Measurements from ENCODE around the gene SLC38A8. TPM values are rescaled to one million over a fixed set of nuclear protein-coding genes. Genes with fewer than 3 reads are reported as not detected.
A peak's percentile ranks its signal among the peaks of the same experiment; 100 is the strongest.

Gene SLC38A8
- not detected for polyA plus RNA-seq (2013, experiment 1 of 2; ENCODE audit: insufficient read length)
- not detected for polyA plus RNA-seq (2013, experiment 2 of 2; ENCODE audit: insufficient read length)

- DNase-seq = no peak
Observed at GRCh38 chr16:84042308-84042878, at the start of gene SLC38A8. Gene SLC38A8, minus strand, starts transcription at chr16:84042795. Its CDS starts 638 bp downstream, at chr16:84042157.

GRCh38 chr16:84091460-84091859 is 48.9 kb upstream of the SLC38A8 start:
- no peak for DNase-seq

- DNase-seq = no peak
Observed at GRCh38 chr16:84090211-84090610, 47.6 kb upstream of the SLC38A8 start.

- DNase-seq = no peak
Observed at GRCh38 chr16:84088695-84089395, 46.2 kb upstream of the SLC38A8 start.

- DNase-seq = no peak
Observed at GRCh38 chr16:84087466-84088151, 45.0 kb upstream of the SLC38A8 start.

GRCh38 chr16:84087001-84087400 is 44.4 kb upstream of the SLC38A8 start:
- no peak for DNase-seq

- no peak for DNase-seq
Observed at GRCh38 chr16:84086341-84086740, 43.7 kb upstream of the SLC38A8 start.

GRCh38 chr16:84085773-84086172 is 43.2 kb upstream of the SLC38A8 start:
- DNase-seq = no peak

GRCh38 chr16:84085271-84085667 is 42.7 kb upstream of the SLC38A8 start:
- DNase-seq = no peak

- DNase-seq = peak; percentile 46
Observed at GRCh38 chr16:84084570-84085270, 42.1 kb upstream of the SLC38A8 start.

GRCh38 chr16:84082835-84083569 is 40.4 kb upstream of the SLC38A8 start:
- no peak for DNase-seq

- DNase-seq = no peak
Observed at GRCh38 chr16:84082110-84082509, 39.5 kb upstream of the SLC38A8 start.

GRCh38 chr16:84081446-84081989 is 38.9 kb upstream of the SLC38A8 start:
- DNase-seq = no peak

- no peak for DNase-seq
Observed at GRCh38 chr16:84080813-84081212, 38.2 kb upstream of the SLC38A8 start.

- no peak for DNase-seq
Observed at GRCh38 chr16:84080378-84080777, 37.8 kb upstream of the SLC38A8 start.

GRCh38 chr16:84079664-84080063 is 37.1 kb upstream of the SLC38A8 start:
- DNase-seq = no peak

- DNase-seq = no peak
Observed at GRCh38 chr16:84075376-84075775, 32.8 kb upstream of the SLC38A8 start.

- no peak for DNase-seq
Observed at GRCh38 chr16:84074721-84075120, 32.1 kb upstream of the SLC38A8 start.

- peak; percentile 9 for DNase-seq
Observed at GRCh38 chr16:84072014-84072413, 29.4 kb upstream of the SLC38A8 start.

- no peak for DNase-seq
Observed at GRCh38 chr16:84071121-84071520, 28.5 kb upstream of the SLC38A8 start.

- no peak for DNase-seq
Observed at GRCh38 chr16:84069540-84069939, 26.9 kb upstream of the SLC38A8 start.
